DND-41 (cell line): ENCODE measurements around the gene MVB12B.

ENCODE experiments used
- CTCF ChIP-seq: IDR thresholded peaks from 2 replicates; pipeline ENCODE4 v1.5.1; 2012; ENCODE audit warnings: borderline replicate concordance, low read length, moderate library complexity, mild to moderate bottlenecking; ENCODE audit not compliant: poor library complexity, severe bottlenecking; ENCODE audit errors: extremely low read depth
- EZH2 ChIP-seq: IDR thresholded peaks from 3 replicates; pipeline ENCODE4 v1.6.1; 2012; ENCODE audit warnings: borderline replicate concordance, low read depth, mild to moderate bottlenecking, moderate library complexity, low read length, inconsistent platforms; ENCODE audit not compliant: severe bottlenecking

DNA sequence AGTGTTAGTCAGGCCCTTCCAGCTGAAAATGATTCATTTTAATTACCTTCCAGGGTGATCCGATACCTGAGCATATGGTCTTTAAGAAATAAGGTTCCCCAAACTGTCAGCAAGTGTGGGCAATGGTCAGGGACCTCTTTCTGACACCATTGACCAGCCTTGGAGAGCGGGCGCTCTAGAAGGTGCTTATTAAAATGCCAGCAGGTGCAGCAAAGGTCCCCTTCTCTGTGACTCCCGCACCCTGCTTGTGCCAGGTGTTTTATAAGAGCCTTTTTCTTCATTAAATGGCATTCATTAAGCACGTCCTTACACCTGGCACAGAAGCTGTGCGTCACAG lies 85.3 kb downstream of the MVB12B start:
- TF ChIP-seq CTCF (no peak), EZH2 (no peak)
